ENCODE results near the gene SASH1. TPM values are rescaled to one million over a fixed set of nuclear protein-coding genes. Genes with fewer than 3 reads are reported as not detected.
A peak's percentile ranks its signal among the peaks of the same experiment; 100 is the strongest.

Gene SASH1
- total RNA-seq, 1 donor from 2014 or later = 15.5 TPM

- Mint-ChIP-seq H3K36me3 (ENCODE audit: low read depth, unreplicated experiment) (peaks cover 3% of the 10 kb centered on the region), H3K9me3 (ENCODE audit: unreplicated experiment) (no peaks in the 10 kb centered on the region), H3K4me3 (ENCODE audit: unreplicated experiment) (no peak overlapping the region), H3K27ac (ENCODE audit: unreplicated experiment) (no peak overlapping the region), H3K4me1 (ENCODE audit: low read depth, unreplicated experiment) (peaks cover 7% of the 10 kb centered on the region), H3K27me3 (ENCODE audit: low read depth, unreplicated experiment) (no peaks in the 10 kb centered on the region)
- Histone ChIP-seq H3K36me3 (ENCODE audit: insufficient read depth, low read length) (no peaks in the 10 kb centered on the region), H3K4me2 (ENCODE audit: low read length) (no peak overlapping the region), H3K27me3 (ENCODE audit: insufficient read depth, low read length) (no peaks in the 10 kb centered on the region), H3K4me3 (ENCODE audit: insufficient read depth, low read depth, low read length) (no peak overlapping the region), H3K9ac (ENCODE audit: low read length) (no peak overlapping the region), H2AFZ (ENCODE audit: low read depth, low read length) (no peak overlapping the region), H3K4me1 (ENCODE audit: insufficient read depth, low read length) (no peaks in the 10 kb centered on the region), H3K9me3 (ENCODE audit: insufficient read depth, low read depth, low read length) (no peaks in the 10 kb centered on the region), H3K27ac (ENCODE audit: low read depth, low read length) (no peak overlapping the region), H3K79me2 (ENCODE audit: insufficient read depth, low read length) (no peaks in the 10 kb centered on the region), H4K20me1 (ENCODE audit: insufficient read depth, low read length) (no peaks in the 10 kb centered on the region)
- TF ChIP-seq CTCF (IDR thresholded peaks at IDR 0.05; ENCODE audit: insufficient read depth, low read depth, low read length) = no peak
- no peak for TF ChIP-seq EZH2 (IDR thresholded peaks at IDR 0.05; ENCODE audit: insufficient read depth, low read length)
- FAIRE-seq (no peak), DNase-seq (ENCODE audit: low read depth) (no peak)
These were observed 83.8 kb downstream of the SASH1 start for GRCh38 chr6:148426317-148426977.

- Histone ChIP-seq H3K79me2 (ENCODE audit: insufficient read depth, low read length) (no peaks in the 10 kb centered on the region), H3K4me3 (ENCODE audit: insufficient read depth, low read depth, low read length) (no peak overlapping the region), H2AFZ (ENCODE audit: low read depth, low read length) (no peak overlapping the region), H3K27me3 (ENCODE audit: insufficient read depth, low read length) (no peaks in the 10 kb centered on the region), H3K27ac (ENCODE audit: low read depth, low read length) (no peak overlapping the region), H3K36me3 (ENCODE audit: insufficient read depth, low read length) (no peaks in the 10 kb centered on the region), H3K4me2 (ENCODE audit: low read length) (no peak overlapping the region), H3K9me3 (ENCODE audit: insufficient read depth, low read depth, low read length) (no peaks in the 10 kb centered on the region), H3K9ac (ENCODE audit: low read length) (no peak overlapping the region), H3K4me1 (ENCODE audit: insufficient read depth, low read length) (no peaks in the 10 kb centered on the region), H4K20me1 (ENCODE audit: insufficient read depth, low read length) (no peaks in the 10 kb centered on the region)
- peaks cover 7% of the 10 kb centered on the region for H3K4me1 Mint-ChIP-seq (ENCODE audit: low read depth, unreplicated experiment)
- peaks cover 3% of the 10 kb centered on the region for H3K36me3 Mint-ChIP-seq (ENCODE audit: low read depth, unreplicated experiment)
- H3K27me3 Mint-ChIP-seq (ENCODE audit: low read depth, unreplicated experiment) = no peaks in the 10 kb centered on the region
- no peak overlapping the region for H3K27ac Mint-ChIP-seq (ENCODE audit: unreplicated experiment)
- no peak overlapping the region for H3K4me3 Mint-ChIP-seq (ENCODE audit: unreplicated experiment)
- no peak for TF ChIP-seq EZH2 (IDR thresholded peaks at IDR 0.05; ENCODE audit: insufficient read depth, low read length)
- TF ChIP-seq CTCF (IDR thresholded peaks at IDR 0.05; ENCODE audit: insufficient read depth, low read depth, low read length) = no peak
- H3K9me3 Mint-ChIP-seq (ENCODE audit: unreplicated experiment) = no peaks in the 10 kb centered on the region
- no peak for FAIRE-seq
- DNase-seq (ENCODE audit: low read depth) = peak; percentile 78
These were observed 84.7 kb downstream of the SASH1 start for GRCh38 chr6:148427333-148427732.

- Mint-ChIP-seq H3K4me3 (ENCODE audit: unreplicated experiment) (no peak overlapping the region), H3K9me3 (ENCODE audit: unreplicated experiment) (no peaks in the 10 kb centered on the region), H3K27me3 (ENCODE audit: low read depth, unreplicated experiment) (no peaks in the 10 kb centered on the region), H3K4me1 (ENCODE audit: low read depth, unreplicated experiment) (peaks cover 5% of the 10 kb centered on the region), H3K36me3 (ENCODE audit: low read depth, unreplicated experiment) (peaks cover 3% of the 10 kb centered on the region), H3K27ac (ENCODE audit: unreplicated experiment) (no peak overlapping the region)
- Histone ChIP-seq H3K9ac (ENCODE audit: low read length) (no peak overlapping the region), H3K4me3 (ENCODE audit: insufficient read depth, low read depth, low read length) (no peak overlapping the region), H3K9me3 (ENCODE audit: insufficient read depth, low read depth, low read length) (no peaks in the 10 kb centered on the region), H3K4me1 (ENCODE audit: insufficient read depth, low read length) (no peaks in the 10 kb centered on the region), H4K20me1 (ENCODE audit: insufficient read depth, low read length) (no peaks in the 10 kb centered on the region), H3K4me2 (ENCODE audit: low read length) (no peak overlapping the region), H3K27ac (ENCODE audit: low read depth, low read length) (no peak overlapping the region), H3K27me3 (ENCODE audit: insufficient read depth, low read length) (no peaks in the 10 kb centered on the region), H3K36me3 (ENCODE audit: insufficient read depth, low read length) (no peaks in the 10 kb centered on the region), H3K79me2 (ENCODE audit: insufficient read depth, low read length) (no peaks in the 10 kb centered on the region), H2AFZ (ENCODE audit: low read depth, low read length) (no peak overlapping the region)
- no peak for FAIRE-seq
- TF ChIP-seq EZH2 (IDR thresholded peaks at IDR 0.05; ENCODE audit: insufficient read depth, low read length) = no peak
- DNase-seq (ENCODE audit: low read depth) = no peak
These were observed 86.8 kb downstream of the SASH1 start for GRCh38 chr6:148429423-148429822.

Data from astrocyte (in vitro differentiated cells and primary cell).